GM19023 (cell line): ENCODE results near the gene CHCHD3.
"Not testable (repeated sequence)": the region's sequence is repeated elsewhere in the genome, so short reads cannot be mapped to it uniquely, and the experiment has no call there.

Source experiments
- ATAC-seq: cut with Tn5 transposase; IDR thresholded peaks from one replicate; pipeline ENCODE4 v1.9.1; 2021; ENCODE audit warnings: mild to moderate bottlenecking, moderate library complexity; ENCODE audit not compliant: unreplicated experiment

Gene CHCHD3

DNA sequence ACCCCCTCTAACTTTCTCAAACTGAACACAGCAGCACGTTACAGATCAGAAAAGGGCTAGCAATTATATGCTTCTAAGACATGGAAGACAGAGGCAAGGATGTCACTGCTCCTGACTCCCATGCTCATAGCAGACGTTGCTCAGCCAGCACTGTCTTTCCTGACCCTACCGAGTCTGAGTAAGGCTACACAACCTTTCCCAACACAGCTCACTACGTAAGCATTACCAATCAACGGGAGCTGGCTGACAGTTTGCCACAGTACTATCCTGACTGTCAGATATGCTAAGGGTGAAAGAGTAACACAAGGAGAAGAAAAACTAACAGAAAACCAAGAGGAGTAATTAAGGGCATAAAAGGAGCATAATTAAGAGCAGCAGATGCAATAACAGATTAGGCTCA is 171.2 kb downstream of the CHCHD3 start:
- ATAC-seq, result no peak

DNA sequence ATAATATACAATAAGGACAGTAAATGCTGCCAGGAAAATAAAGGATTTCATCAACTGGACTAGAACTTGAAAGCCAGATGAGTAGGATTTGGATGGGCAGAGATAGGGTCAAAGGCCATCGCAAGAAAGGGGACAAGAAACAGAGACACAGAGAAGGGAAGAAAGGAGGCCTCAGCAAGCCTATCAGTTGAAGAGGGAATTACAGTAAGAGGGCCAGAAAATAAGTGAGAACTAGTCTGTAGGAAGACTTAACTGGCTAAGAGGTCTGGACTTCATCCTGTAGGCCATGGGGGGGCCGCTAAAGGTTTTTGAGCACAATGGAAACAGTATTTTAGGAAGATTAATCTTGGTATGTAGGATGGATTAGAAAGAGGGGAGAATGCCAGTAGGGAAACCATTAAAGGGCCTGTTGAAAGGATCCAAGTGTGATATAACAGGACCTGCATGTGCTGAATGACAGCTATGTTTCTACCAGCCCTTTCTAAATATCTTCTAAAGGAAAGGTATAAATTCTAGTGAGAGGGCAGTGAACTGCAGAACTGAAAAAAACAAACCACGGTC is 174.4 kb downstream of the CHCHD3 start:
- no peak for ATAC-seq

DNA sequence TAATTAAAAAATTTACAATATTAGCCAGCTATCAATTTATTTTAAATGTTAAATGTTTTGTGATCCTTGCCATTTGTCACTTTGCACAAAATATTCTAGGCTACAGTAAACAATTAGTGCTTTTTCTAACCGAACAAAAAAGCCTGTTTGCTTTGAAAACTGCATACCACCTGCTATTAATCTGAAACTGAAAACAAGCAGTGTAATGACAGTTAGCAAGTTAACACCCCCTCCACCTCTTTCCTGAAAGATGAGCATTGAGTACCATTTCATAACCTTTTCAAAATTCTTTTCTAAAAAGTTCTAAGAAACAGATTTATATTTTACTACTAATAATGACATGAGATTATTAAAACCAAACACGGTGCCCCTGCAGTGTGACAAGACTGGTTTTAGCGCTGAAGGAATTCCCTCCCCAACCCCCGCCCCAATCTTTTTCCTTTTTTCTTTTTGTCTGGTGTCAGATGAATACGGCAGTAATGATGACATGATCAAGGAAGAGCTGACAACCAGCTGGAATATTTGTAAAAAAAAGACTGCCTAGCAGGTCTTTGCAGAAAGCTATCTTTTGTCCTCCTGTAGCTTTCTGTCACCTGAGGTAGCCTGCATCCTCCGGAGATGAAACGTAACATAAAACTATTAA is 175.6 kb downstream of the CHCHD3 start:
- no peak for ATAC-seq

DNA sequence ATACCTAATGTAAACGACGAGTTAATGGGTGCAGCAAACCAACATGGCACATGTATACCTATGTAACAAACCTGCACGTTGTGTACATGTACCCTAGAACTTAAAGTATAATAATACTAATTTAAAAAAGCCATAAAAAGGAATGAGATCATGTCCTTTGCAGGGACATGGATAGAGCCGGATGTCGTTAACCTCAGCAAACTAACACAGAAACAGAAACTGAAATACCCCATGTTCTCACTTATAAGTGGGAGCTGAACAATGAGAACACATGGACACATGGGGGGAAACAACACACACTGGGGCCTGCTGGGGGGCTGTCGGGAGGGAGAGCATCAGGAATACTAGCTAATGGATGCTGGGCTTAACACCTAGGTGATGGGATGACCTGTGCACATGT is 176.8 kb downstream of the CHCHD3 start:
- not testable (repeated sequence) for ATAC-seq

DNA sequence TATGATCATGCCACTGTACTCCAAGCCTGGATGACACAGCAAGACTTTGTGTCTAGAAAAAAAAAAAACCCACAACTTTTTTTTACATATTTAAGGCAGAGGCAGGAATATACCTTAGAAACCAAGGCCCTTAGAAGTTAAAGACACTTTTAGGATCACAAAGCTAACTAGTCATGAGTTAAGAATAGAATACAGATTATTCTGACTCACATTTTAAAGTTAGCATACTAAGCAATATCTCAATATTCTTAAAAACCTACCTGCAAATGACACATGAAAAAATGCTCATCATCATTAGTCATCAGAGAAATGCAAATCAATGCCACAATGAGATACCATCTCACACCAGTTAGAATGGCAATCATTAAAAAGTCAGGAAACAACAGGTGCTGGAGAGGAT is 177.7 kb downstream of the CHCHD3 start:
- no peak for ATAC-seq

DNA sequence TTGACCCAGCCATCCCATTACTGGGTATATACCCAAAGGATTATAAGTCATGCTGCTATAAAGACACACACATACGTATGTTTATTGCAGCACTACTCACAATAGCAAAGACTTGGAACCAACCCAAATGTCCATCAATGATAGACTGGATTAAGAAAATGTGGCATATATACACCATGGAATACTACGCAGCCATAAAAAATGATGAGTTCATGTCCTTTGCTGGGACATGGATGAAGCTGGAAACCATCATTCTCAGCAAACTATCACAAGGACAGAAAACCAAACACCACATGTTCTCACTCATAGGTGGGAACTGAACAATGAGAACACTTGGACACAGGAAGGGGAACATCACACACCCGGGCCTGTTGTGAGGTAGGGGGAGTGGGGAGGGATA is 179.6 kb downstream of the CHCHD3 start:
- ATAC-seq, result not testable (repeated sequence)

DNA sequence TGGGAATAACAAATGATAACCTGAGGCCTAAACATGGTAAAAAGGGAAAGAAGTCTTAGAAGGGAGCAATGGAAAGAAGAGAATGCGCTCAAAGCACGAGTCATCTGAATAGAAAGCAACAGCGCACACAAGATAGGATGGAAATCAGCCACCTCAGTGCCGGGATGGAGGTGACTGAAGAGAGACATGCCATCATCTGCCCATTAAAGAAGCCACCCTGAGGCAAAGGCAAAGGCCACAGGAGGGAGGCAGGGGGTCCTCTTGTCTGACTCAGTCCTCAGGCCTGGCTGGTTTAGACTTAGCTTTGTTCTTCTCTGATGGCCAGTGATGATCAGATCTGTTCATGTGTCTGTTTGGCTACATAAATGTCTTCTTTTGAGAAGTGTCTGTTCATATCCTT is 180.6 kb downstream of the CHCHD3 start:
- no peak for ATAC-seq

DNA sequence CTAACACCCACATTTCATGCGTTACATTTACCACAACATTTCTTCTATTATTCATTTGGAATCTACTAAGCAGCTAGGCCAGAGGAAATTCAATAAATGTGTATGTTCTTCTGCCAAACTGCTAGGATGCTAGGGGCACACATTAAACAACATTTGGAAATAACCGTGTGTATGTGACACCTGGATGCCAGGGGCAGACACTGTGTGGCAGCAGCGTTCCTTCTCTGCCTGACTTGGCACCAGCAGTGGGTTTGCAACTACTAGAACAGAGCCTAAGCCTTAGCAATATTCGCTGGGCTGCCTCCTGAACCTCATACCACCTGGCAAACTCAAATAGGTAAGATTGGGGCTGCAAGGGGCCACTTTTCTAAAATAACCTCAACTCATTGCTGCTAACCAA is 182.1 kb downstream of the CHCHD3 start:
- ATAC-seq, result no peak

DNA sequence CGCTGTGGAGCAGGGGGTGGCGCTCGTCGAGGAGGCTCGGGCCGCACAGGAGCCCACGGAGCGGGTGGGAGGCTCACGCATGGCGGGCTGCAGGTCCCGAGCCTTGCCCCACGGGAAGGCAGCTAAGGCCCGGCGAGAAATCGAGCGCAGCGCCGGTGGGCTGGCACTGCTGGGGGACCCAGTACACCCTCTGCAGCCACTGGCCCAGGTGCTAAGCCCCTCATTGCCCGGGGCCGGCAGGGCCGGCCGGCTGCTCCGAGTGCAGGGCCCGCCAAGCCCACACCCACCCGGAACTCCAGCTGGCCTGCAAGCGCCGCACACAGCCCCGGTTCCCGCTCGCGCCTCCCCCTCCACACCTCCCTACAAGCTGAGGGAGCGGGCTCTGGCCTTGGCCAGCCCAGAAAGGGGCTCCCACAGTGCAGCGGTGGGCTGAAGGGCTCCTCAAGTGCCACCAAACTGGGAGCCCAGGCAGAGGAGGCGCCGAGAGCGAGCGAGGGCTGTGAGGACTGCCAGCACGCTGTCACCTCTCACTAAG is 183.2 kb downstream of the CHCHD3 start:
- ATAC-seq, result not testable (repeated sequence)

DNA sequence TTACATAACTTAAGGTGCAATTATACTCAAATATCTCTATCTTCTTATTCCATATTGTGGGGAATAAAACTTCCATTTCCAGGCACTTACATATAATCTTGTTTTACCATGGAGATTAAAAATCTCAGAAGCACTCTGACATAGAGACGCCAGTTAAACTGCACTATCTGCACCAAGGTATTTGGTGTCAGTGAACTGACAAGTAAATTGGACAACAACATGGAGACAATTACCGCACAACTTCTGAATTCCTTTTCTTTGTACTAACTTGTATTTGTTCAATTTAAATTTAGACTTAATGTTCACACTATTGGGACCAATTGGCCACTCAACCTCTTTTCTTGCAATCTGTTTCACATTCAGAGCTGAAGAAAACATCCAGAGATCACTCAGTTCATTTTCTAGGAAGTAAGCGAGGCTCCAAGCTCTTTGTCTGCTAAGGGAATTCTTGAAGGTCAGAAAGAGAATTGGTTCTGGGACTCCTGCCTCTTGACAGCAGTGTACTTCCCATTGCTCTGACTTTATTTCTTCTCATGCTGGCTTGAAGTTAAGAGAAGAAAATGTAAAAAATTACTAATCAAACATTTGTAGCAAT is 184.7 kb downstream of the CHCHD3 start:
- no peak for ATAC-seq

DNA sequence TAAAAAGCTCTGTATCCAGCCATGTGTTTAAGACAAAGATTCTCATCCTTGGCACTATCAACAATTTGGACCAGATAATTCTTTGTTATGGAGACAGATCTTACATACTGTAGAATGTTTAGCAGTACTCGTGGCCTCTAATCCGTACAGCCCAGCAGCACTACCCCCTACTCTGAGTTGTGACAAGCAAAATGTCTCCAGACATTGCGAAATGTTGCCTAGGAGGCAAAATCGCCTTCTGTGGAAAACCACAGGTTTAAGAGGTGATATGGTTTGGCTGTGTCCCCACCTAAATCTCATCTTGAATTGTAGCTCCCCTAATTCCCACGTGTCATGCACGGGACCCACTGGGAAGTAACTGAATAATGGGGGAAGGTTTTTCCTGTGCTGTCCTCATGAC is 186.7 kb downstream of the CHCHD3 start:
- ATAC-seq, result no peak

DNA sequence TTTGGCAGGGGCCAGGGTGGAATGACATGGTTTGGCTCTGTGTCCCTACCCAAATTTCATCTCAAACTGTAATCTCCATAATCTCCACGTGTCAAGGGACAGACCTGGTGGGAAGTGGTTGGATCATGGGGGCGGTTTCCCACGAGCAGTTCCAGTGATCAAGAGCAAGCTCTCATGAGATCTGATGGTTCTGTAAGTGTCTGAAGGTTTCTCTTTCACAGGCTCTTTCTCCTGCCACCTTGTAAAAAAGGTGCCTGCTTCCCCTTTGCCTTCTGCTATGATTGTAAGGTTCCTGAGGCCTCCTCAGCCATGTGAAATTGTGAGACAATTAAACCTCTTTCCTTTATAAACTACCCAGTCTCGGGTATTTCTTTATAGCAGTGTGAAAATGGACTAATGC is 188.3 kb downstream of the CHCHD3 start:
- ATAC-seq, result no peak

DNA sequence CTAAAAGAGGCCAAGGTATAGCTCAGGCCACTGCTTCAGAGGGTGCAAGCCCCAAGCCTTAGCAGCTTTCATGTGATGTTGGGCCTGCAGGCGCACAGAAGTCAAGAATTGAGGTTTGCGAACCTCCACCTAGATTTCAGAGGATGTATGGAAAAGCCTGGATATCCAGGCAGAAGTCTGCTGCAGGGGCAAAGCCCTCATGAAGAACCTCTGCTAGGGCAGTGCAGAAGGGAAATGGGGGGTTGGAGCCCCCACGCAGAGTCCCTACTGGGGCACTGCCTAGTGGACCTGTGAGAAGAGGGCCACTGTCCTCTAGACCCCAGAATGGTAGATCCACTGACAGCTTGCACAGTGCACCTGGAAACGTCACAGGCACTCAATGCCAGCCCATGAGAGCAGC is 189.1 kb downstream of the CHCHD3 start:
- ATAC-seq, result not testable (repeated sequence)

DNA sequence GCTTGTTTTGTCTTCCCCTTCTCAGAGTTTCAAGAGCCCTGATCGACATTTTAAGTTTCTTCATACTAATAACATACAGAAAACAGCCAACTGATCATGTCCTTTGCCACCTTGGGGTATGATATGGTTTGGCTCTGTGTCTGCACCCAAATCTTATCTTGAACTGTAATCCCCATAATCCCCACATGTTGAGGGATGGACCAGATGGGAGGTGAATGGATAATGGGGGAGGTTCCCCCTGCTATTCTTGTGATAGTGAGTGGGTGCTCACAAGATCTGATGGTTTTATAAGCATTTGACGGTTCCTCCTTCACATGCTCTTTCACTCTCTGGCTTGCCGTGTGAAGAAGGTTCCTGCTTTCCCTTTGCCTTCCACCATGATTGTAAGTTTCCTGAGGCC is 190.3 kb downstream of the CHCHD3 start:
- no peak for ATAC-seq

DNA sequence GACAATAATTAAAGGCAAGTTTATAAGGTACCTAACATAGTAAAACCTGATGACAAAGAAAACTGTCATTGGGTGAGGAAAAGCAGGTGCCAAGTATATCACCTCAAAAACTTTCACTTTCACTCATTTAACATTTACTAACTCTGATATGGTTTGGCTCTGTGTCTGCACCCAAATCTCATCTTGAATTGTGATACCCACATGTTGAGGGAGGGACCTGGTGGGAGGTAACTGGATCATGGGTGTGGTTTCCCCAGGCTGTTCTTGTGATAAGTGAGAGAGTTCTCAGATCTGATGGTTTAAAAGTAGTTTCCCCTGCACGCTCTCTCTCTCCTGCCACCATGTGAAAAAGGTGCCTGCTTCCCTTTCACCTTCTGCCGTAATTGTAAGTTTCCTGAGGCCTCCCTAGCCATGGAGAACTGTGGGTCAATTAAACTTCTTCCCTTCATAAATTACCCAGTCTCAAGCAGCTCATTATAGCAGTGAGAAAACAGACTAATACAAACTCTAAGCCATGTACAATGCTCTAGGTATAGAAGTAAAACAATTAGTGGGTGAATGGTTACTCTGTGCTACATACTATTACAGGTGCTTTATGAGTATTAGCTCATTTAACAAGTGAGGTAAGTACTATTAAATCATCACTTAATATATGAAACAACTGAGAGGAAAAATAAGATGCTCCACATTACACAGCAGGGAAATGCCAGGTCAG is 199.0 kb downstream of the CHCHD3 start:
- ATAC-seq, result peak; percentile 50

DNA sequence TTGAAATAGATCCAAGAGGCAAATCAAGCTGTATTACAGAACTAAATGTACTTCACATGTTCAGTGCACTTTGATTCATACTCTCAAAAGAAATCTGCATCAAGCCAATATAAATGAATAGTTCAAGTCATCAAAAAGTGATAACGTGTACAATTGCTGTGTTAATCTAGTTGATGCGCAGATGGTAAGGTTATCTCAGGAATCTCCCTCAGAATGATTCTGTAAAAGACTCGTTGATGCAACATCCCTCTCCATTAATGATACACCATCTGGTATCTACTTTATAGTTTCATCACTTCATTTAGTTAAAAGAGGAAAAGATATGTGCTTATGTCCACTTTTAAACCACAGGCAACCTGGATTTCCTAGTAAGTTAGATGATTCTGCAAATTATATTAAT is 200.6 kb downstream of the CHCHD3 start:
- ATAC-seq, result no peak

DNA sequence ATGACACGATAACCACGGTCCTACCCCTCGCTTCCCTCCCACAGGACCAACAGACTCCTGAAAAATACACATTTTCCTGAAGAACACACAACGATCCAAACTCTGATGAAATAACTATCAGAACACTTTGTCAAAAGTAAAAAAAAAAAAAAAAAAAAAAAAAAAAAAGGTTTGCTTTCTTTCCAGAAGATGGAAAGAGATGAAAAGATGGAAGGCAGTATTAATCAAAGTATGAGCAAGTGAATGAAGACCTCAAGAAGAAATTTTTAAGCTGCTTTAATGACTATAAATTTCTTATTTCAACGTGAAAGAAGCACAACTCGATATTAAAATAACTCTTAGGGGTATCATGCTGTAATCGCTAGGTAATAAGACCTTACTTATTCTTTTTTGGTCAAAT is 202.3 kb downstream of the CHCHD3 start:
- ATAC-seq, result no peak

DNA sequence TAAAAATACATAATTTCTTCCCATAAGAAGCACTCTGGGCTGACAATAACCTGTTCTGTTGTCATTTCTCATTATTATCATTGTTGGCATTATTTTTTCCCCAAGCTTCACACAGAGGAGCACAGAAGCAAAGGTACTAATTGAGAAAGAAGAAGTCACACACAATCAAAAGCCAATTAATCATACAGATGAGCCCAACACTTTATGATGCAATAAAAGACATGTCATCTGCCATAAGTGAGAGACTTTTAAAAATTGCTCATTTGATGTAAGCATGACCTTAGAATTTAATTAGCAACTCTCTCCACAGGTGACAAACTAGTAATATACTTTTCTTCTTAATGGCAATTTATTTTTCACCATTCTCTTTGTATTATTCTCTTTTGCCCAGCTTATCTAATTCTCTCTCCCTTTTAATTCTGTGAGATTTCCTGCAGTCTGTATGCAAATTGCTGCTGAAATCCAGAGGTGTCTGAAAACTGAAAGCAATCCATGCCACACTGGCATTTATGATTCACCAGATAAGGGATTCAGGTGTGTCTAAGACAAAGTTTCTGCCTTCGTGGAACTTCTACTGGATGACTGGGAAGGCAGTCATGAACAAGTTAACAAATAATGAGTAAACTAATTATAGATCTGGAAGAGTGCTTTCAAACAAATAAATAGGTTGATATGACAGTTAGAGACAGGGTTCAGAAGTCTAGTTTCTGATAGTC is 203.5 kb downstream of the CHCHD3 start:
- no peak for ATAC-seq

DNA sequence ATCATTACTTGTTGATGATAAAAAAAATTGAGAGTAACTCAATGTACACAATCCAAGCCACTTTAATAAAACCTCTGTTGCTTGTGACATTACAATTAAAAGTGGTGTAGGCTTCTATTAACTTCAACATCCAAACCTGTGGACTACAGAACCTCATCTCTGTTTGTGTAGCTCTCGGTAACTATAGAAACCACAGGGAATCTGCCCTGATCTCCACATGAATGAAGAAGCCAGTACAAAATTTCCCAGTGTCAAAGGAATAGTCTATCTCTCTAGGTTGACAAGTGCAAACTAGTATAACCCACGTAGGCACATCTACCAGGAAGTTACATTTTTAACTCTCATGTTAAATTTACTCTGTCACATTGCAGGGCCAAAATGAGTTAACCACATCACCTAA is 204.3 kb downstream of the CHCHD3 start:
- ATAC-seq, result no peak

DNA sequence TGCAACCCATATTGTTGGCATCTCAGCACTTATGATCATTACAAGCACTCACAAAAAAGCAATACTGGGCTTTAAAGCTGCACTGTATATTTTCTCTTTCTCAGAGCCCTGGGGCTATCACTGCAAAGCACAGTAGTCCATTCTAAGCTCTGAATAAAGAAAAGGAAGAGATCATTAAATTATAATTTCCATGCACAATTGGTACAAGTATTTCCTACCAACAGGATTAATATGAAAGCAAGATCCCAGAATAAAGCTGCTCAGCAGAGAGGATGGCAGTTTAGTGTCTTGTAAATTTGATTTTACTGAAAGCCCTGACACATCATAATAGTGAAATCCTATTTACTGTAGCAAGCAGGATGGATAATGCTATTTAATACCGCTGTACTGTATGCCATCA is 205.3 kb downstream of the CHCHD3 start:
- ATAC-seq, result no peak

DNA sequence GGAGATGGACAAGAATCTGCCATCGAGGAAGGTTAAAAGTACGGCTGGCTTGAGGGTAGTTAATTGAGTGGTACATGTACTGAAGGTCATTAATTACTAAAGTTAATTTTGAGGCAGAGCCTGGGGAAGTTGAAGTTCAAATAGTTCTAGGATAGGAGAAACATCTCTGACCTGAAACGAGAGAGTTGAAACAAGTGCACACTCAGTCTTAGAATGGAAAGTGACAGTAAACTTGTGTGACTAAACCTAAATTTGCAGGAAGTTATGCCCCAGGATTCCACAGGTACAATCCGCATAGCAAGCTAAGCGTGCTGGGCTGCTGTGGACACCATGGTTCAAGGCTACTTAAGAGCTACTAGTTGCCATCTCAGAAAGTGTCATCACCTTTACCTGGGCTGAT is 209.9 kb downstream of the CHCHD3 start:
- no peak for ATAC-seq
